NCI-H2171 (cell line): ENCODE data around the gene PGPEP1.

Experiments used
- DNase-seq: peaks from one replicate; lab custom pipeline; 2025; lab: John Stamatoyannopoulos, UW

The PGPEP1 gene

DNA sequence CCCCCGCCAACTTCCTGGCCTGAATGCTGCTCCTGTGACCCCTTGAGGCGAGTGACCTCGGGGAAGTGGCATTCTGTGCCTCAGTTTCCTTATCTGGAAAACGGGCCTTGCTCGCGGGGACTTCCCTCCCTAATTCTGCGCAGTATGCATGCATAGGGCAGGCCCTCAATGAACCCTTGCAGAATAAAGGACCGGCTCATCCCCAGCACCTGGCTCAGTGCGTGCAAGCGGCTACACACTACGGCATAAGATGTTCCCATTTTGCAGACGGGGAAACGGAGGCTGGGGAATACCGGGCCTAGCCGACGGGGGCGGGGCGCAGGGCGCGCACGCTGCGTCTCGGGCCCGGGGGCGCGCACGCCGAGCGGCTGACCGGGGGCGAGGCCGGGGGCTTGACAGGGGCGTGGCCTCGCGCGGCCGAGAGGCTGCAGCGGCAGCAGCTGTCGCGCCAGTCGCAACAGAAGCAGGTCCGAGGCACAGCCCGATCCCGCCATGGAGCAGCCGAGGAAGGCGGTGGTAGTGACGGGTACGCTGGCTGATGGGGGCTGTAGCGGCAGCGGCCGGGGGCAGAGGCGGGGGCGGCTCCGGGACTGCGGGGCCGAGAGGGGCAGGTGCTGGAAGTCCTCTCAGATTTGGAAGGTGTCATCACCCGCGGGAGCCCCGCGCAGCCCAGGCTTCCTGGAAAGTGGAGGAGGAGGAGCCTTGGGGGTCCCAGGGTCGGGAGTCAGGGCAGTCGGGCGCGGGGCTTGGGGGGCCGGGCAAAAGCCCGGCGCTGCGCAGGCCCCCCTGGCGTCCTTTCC lies at the start of gene PGPEP1:
Gene PGPEP1 (plus strand): TSS at position 409 of the 800 bp plus-strand sequence. CDS start 84 bp downstream, at position 493.
- DNase-seq = peak; percentile 36

- DNase-seq = no peak
Measured at GRCh38 chr19:18291019-18291524, 49.3 kb upstream of the PGPEP1 start.

- no peak for DNase-seq
Measured at GRCh38 chr19:18291590-18292461, 48.6 kb upstream of the PGPEP1 start.

DNA sequence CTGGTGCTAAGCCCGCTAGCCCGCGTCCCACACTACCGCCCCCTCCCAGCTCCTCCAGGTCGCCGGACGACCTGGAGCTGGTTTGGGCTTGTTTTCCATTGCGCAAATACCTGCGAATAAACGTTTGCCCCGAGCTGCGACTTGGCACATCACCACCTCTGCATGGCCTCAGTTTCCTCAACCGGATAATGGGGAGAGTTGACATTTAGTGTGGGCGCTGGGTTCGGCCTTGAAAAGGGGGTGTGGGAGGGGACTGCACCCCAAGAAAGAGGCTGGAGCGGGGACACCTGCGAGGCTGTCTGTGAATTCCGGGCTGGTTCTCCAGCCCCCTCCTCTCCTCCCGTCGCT lies 48.0 kb upstream of the PGPEP1 start:
- DNase-seq = no peak

DNA sequence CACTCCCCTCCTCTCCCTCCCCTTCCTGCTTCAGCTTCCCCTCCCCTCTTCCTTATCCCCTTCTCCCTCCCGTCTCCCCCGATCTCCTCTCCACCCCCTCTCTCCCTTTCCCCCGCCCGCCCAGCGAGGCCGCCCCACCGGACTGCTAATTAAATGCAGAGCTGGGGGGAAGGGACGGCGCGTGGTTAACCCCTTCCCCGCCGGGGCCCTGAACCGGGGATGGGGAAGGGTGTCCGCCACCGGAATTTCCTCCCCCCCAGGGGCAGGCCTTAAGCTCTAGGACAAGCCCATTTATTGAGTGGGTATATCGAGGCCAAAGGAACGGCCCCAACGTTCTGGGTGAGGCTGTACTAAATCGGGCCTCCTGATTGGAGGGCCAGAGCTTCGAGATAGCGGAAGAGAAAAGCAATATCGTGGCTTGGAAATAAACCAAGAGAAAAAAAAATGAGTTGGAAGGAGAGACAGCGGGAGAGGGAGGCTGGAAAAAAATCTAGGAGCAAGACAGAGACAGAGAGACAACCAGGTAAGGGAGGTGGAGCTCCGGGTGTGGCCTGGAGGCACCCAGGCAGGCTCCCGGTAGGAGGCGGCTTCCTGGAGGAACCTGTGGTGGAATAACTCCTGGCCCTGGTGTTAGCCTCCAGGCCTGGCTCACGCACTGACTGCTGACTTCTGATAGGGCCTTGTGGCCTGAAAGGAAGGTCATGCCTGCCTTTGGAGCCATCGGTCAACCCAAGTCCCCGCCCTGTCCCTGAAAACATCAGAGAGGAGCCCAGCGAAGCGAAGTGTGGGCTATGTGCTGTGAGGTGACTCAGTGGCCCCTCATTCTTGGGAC lies 47.4 kb upstream of the PGPEP1 start:
- peak; percentile 42 for DNase-seq

DNA sequence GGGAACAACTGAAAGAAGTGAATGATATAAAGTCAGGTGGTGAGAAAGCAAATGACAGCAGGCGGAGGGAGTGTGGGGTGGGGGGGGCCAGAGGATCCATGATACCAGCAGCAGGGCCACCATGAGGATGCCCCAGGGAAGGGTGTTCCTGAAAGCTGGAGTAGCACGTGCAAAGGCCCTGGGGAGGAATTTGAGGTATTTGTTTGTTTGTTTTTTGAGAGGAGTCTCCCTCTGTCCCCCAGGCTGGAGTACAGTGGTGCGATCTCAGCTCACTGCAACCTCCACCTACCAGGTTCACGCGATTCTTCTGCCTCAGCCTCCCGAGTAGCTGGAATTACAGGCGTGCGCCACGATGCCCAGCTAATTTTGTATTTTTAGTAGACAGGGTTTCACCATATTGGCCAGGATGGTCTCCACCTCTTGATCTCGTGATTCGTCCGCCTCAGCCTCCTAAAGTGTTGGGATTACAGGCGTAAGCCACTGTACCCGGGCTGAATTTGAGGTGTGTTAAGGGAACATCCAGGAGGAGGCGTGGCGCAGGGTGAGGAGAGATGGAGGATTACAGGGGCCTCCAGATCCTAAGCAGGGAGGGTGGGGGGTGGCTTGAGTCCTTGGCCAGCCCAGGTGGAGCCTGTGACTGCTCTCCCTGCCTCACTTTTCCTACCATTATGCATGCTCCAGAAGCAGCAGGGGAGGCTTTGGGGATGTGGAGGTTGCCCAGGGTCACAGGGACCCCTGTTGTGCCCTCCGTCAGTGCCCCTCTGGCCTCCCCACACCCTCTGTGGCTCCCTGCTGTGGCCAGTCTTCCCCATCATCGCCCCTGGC lies 46.5 kb upstream of the PGPEP1 start:
- no peak for DNase-seq

- DNase-seq = peak; percentile 42
Measured at GRCh38 chr19:18294467-18294864, 45.9 kb upstream of the PGPEP1 start.

DNA sequence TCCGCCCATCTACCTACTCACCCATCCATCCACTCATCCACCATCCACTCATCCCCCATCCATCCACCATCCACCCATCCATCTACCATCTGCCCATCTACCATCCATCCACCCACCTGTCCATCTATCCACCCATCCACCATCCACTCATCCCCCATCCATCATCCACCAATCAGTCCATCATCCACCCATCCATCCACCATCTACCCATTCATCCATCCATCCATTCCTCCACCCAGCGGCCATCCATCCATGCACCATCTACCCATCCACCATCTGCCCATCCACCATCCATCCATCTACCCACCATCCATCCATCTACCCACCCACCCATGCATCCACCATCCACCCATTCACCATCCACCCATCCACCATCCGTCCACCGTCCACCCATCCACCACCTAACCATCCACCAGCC lies 45.4 kb upstream of the PGPEP1 start:
- no peak for DNase-seq

- DNase-seq = no peak
Measured at GRCh38 chr19:18297308-18297707, 43.1 kb upstream of the PGPEP1 start.

DNA sequence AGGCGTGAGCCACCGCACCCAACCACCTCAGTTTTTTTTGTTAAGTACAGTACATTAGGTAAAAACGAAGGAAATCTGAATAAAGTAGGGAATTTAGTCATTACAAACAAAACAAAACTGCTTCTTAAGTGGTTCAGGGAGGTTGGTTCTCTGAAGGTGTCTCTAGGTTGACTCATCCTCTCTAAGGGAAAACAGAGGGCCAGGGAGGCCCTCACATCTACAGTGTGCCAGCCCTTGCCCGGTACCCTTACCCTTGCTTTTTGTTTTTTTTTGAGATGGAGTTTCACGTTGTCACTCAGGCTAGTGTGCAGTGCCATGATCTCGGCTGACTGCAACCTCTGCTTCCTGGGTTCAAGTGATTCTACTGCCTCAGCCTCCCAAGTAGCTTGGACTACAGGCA lies 41.8 kb upstream of the PGPEP1 start:
- no peak for DNase-seq

GRCh38 chr19:18299654-18300053 lies 40.7 kb upstream of the PGPEP1 start:
- no peak for DNase-seq

- DNase-seq = no peak
Measured at GRCh38 chr19:18300930-18301717, 39.3 kb upstream of the PGPEP1 start.

DNA sequence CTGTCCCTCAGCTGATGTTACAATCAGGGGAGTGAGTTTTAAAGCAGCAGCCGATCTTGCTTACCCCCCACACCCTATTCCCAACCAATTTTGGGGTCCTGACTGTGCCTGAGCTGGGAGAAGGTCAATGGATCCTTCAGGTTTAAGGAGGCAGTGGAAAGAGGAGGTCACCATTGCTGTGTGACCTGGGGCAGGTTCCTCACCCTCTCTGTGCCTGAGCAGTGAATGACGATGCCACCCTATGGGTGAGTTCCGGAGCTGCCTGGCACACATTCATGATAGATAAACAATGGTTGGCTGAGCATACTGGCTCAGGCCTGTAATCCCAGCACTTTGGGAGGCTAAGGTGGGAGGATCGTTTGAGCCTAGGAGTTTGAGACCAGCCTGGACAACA lies 38.7 kb upstream of the PGPEP1 start:
- no peak for DNase-seq

DNA sequence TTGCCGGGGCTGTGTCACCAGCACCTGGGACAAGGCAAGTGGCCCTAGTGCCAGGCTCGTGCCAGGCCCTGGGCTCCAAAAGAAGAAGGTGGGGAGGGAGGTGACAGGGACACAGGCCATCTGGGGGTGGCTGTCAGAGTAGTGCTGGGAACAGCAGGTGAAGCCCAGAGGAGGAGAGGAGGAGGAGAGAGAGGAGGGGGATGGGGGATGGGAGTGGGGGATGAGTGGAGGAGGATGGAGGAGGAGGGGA lies 36.3 kb upstream of the PGPEP1 start:
- no peak for DNase-seq

GRCh38 chr19:18304458-18305310 lies 35.7 kb upstream of the PGPEP1 start:
- no peak for DNase-seq

- no peak for DNase-seq
Measured at GRCh38 chr19:18306209-18306887, 34.0 kb upstream of the PGPEP1 start.

DNA sequence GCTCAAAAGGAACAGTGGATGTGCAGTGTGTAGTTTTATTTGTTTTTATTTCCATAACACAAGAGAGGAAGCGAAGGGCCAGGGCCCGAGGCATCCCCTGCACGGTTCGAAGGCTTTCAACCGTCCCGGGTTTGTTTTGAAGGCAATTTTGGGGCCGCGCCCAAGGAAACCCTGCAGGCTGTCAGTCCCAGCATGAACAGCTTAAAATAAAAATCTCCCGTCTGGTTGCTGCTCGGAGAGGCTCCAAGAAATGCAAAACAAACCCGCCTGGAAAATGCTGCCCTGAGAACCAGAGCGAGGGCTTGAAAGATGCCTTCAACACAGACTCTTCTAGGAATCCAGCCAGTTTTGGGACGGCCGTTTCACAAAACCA lies 33.5 kb upstream of the PGPEP1 start:
- DNase-seq = no peak

DNA sequence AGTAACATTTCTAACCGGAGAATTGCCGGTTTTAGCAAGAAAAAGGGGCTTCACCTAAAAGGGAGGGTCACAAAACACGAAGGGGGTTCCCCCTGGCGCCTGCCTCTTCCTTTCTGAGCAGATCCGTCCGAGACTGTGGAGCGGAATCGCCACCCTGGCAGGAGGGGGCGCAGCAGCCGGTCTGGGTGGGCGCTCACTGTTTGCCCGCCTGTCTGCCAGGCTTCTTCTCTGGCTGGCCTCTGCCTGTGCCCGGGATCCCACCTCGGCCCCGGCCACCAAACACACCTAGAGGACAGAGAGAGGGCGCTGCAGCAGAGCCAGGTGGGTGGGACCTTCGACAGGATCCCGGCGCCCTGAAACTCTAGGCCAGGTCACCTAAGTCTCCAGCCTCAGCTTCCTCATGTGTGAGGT lies 33.1 kb upstream of the PGPEP1 start:
- DNase-seq = no peak
